AG20443 (cell line): Measurements from ENCODE around the gene ZXDC.

Source experiments
- DNase-seq: peaks from one replicate; pipeline ENCODE4 v3.0.0; 2012; ENCODE audit warnings: low spot score, mixed read lengths

Gene ZXDC

GRCh38 chr3:126488886-126489569 is 13.3 kb upstream of the ZXDC start:
- no peak for DNase-seq

- DNase-seq = no peak
Observed at GRCh38 chr3:126488185-126488584, 12.5 kb upstream of the ZXDC start.

- DNase-seq = peak; percentile 45
Observed at GRCh38 chr3:126487151-126487771, 11.6 kb upstream of the ZXDC start.

- DNase-seq = no peak
Observed at GRCh38 chr3:126486360-126486847, 10.7 kb upstream of the ZXDC start.

- no peak for DNase-seq
Observed at GRCh38 chr3:126485956-126486355, 10.3 kb upstream of the ZXDC start.

- no peak for DNase-seq
Observed at GRCh38 chr3:126485176-126485897, 9.6 kb upstream of the ZXDC start.

- DNase-seq = no peak
Observed at GRCh38 chr3:126484662-126485061, 9.0 kb upstream of the ZXDC start.

- no peak for DNase-seq
Observed at GRCh38 chr3:126484148-126484547, 8.5 kb upstream of the ZXDC start.

- DNase-seq = no peak
Observed at GRCh38 chr3:126483321-126483761, 7.7 kb upstream of the ZXDC start.

- DNase-seq = no peak
Observed at GRCh38 chr3:126482503-126483255, 7.0 kb upstream of the ZXDC start.

- peak; percentile 59 for DNase-seq
Observed at GRCh38 chr3:126481808-126482502, 6.3 kb upstream of the ZXDC start.

- DNase-seq = no peak
Observed at GRCh38 chr3:126480861-126481260, 5.2 kb upstream of the ZXDC start.

GRCh38 chr3:126480206-126480605 is 4.5 kb upstream of the ZXDC start:
- no peak for DNase-seq

- no peak for DNase-seq
Observed at GRCh38 chr3:126479642-126480041, 4.0 kb upstream of the ZXDC start.

GRCh38 chr3:126478581-126479310 is 3.1 kb upstream of the ZXDC start:
- no peak for DNase-seq

GRCh38 chr3:126477061-126477380 is 1.3 kb upstream of the ZXDC start:
- no peak for DNase-seq

- peak; percentile 38 for DNase-seq
Observed at GRCh38 chr3:126476166-126477060, 722 bp upstream of the ZXDC start.

GRCh38 chr3:126474498-126475412 is 936 bp downstream of the ZXDC start:
- peak; percentile 40 for DNase-seq
